Tibial nerve (tissue), 4 donors: ENCODE measurements around the gene KRTAP24-1. TPM values are rescaled to one million over a fixed set of nuclear protein-coding genes. Genes with fewer than 3 reads are reported as not detected.

Source experiments
- DNase-seq, 2 donors: peaks; one replicate each; pipeline ENCODE4 v3.0.0-alpha.2; 2019; ENCODE audit warnings: low spot score in 2 of 2
- H3K27ac ChIP-seq, 4 donors: fragments of 200-600 bp; sonication (generic) in 3 of 4; one replicate each; pipeline ENCODE4 v1.5.1; 2017 to 2019; ENCODE audit warnings: mild to moderate bottlenecking in 1 of 4
- H3K27me3 ChIP-seq, 2 donors: fragments of 200-600 bp; sonication (generic) in 1 of 2; one replicate each; pipeline versions ENCODE4 v1.5.1 to v1.6.0; 2017 to 2019
- H3K36me3 ChIP-seq, 3 donors: fragments of 200-600 bp; sonication (generic); one replicate each; pipeline ENCODE4 v1.5.1; 2018 to 2019
- H3K4me1 ChIP-seq, 4 donors: fragments of 200-600 bp; sonication (generic) in 3 of 4; one replicate each; pipeline ENCODE4 v1.5.1; 2017 to 2019
- H3K4me3 ChIP-seq, 4 donors: fragments of 200-600 bp; sonication (generic) in 3 of 4; one replicate each; pipeline ENCODE4 v1.5.1; 2017 to 2019; ENCODE audit warnings: mild to moderate bottlenecking in 1 of 4, moderate library complexity in 1 of 4
- H3K9me3 ChIP-seq, 4 donors: fragments of 200-600 bp; sonication (generic) in 3 of 4; one replicate each; pipeline ENCODE4 v1.5.1; 2017 to 2019
- CTCF ChIP-seq, 5 experiments: fragments of 200-600 bp in 3 of 5; fragments of 450-650 bp in 2 of 5; sonication (generic) in 3 of 5; IDR thresholded peaks; one replicate each; pipeline ENCODE4 v1.5.1; 2016 to 2019; ENCODE audit warnings: antibody characterized with exemption in 5 of 5, mild to moderate bottlenecking in 3 of 5, moderate library complexity in 2 of 5
- EP300 ChIP-seq, 2 donors: sonication (generic); formaldehyde crosslinking; IDR thresholded peaks; one replicate each; pipeline ENCODE4 v1.6.1; 2017; ENCODE audit warnings: antibody characterized with exemption in 2 of 2, mild to moderate bottlenecking in 1 of 2
- POLR2A ChIP-seq, 2 donors: fragments of 450-650 bp; IDR thresholded peaks; one replicate each; pipeline ENCODE4 v1.6.1; 2017; ENCODE audit warnings: antibody characterized with exemption in 2 of 2, mild to moderate bottlenecking in 2 of 2, moderate library complexity in 2 of 2
- WGBS, 2 donors: methylation state at CpG; one replicate each; pipeline ENCODE4 v1.1.5; 2018; 5-methylcytosine and 5-hydroxymethylcytosine counted together
- total RNA-seq, 4 donors: library from RNA; depleted of rRNA; stranded (reverse); fragments of >200 nt; gene quantifications; one replicate each; pipeline ENCODE4 v1.1.0, GENCODE V29; 2016

Gene KRTAP24-1
- total RNA-seq, result not detected

- WGBS, 2 donors, result 50 to 65% methylated on average over 3 of the region's 3 CpGs
- no peaks in the 10 kb centered on the region for H3K27me3 ChIP-seq
- TF ChIP-seq EP300 (IDR thresholded peaks at IDR 0.05) (no peak), POLR2A (IDR thresholded peaks at IDR 0.05) (no peak), CTCF (IDR thresholded peaks at IDR 0.05) (no peak)
Measured at GRCh38 chr21:30282850-30283249, at the start of gene KRTAP24-1. Gene KRTAP24-1, minus strand, starts transcription at chr21:30282950. Its CDS starts 18 bp downstream, at chr21:30282932.

GRCh38 chr21:30329203-30329875 is 46.6 kb upstream of the KRTAP24-1 start:
- no peaks in the 10 kb centered on the region for H3K4me1 ChIP-seq
- no peaks in the 10 kb centered on the region for H3K27me3 ChIP-seq
- peaks cover 0 to 16% (median 0%) of the 10 kb centered on the region in 4 donors for H3K9me3 ChIP-seq
- H3K36me3 ChIP-seq, result no peaks in the 10 kb centered on the region
- no peak overlapping the region for H3K27ac ChIP-seq
- no peak overlapping the region for H3K4me3 ChIP-seq
- 86 to 92% methylated on average over 4 of the region's 4 CpGs for WGBS, 2 donors
- no peak for DNase-seq
- no peak for TF ChIP-seq EP300 (IDR thresholded peaks at IDR 0.05)
- no peak for TF ChIP-seq CTCF (IDR thresholded peaks at IDR 0.05)

More at GRCh38 chr21:30282850-30283249, at the start of gene KRTAP24-1:
- Histone ChIP-seq H3K36me3 (no peaks in the 10 kb centered on the region), H3K4me1 (no peaks in the 10 kb centered on the region), H3K27ac (no peak within 1 kb of the TSS), H3K9me3 (peaks cover 0 to 3% (median 0%) of the 10 kb centered on the region in 4 donors), H3K4me3 (no peak within 1 kb of the TSS)
- no peak for DNase-seq

- no peak for TF ChIP-seq POLR2A (IDR thresholded peaks at IDR 0.05)
- no peak for TF ChIP-seq EP300 (IDR thresholded peaks at IDR 0.05)
- no peak for TF ChIP-seq CTCF (IDR thresholded peaks at IDR 0.05)
- Histone ChIP-seq H3K4me3 (no peak overlapping the region), H3K36me3 (no peaks in the 10 kb centered on the region), H3K27ac (no peak overlapping the region), H3K4me1 (no peaks in the 10 kb centered on the region), H3K27me3 (no peaks in the 10 kb centered on the region), H3K9me3 (peaks cover 0 to 16% (median 0%) of the 10 kb centered on the region in 4 donors)
- DNase-seq, result no peak
Measured at GRCh38 chr21:30326390-30326789, 43.6 kb upstream of the KRTAP24-1 start.

DNA sequence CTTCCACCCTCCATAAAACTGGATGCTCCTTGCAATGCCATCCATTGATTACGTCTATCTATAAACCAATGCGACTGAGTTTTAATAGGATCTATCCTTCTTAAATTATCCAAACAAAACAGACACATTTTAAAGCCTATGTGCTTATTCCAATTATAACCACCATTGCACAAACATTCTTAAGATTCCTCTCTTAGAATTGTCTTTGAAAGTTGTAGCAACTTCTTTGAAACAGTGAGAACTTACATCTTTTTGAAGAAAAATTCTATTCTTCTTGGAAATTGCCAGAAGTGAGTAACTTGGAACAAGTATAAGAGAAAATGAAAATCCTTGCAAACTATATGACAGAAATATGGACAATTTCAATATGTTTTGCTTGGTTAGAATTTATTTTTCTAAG is 37.5 kb upstream of the KRTAP24-1 start, which contains the start of gene KRTAP26-1:
Gene KRTAP26-1 (minus strand): TSS at position 101 of the 400 bp plus-strand sequence. CDS start 280 bp downstream, outside the sequence.
- Histone ChIP-seq H3K27ac (no peak within 1 kb of the TSS), H3K4me3 (no peak within 1 kb of the TSS), H3K4me1 (no peaks in the 10 kb centered on the region), H3K9me3 (no peaks in the 10 kb centered on the region), H3K27me3 (no peaks in the 10 kb centered on the region), H3K36me3 (no peaks in the 10 kb centered on the region)
- 86 to 89% methylated on average over 2 of the region's 2 CpGs for WGBS, 2 donors
- no peak for DNase-seq
- TF ChIP-seq CTCF (IDR thresholded peaks at IDR 0.05) (no peak), POLR2A (IDR thresholded peaks at IDR 0.05) (no peak), EP300 (IDR thresholded peaks at IDR 0.05) (no peak)

DNA sequence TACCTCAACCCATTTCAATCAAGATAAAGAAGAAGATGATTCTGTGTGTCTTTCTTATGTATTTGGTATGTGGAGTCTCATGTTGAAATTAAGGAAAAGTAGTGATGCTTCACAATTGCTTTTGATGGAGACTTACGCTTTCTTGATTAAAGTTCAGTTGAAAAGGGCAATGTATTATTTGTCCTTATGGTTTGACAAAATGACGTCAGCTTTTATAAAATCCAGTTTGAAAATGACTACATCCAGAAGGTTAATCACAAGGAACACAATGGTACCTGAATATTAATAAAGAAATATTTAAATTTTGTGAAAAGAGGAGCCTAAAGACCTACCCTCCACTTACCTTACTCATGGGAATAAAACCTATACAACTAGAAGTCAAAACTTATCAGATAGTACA is 33.0 kb upstream of the KRTAP24-1 start:
- no peaks in the 10 kb centered on the region for H3K27me3 ChIP-seq
- H3K4me3 ChIP-seq, result no peak overlapping the region
- H3K9me3 ChIP-seq, result no peaks in the 10 kb centered on the region
- 89 to 92% methylated on average over 2 of the region's 2 CpGs for WGBS, 2 donors
- TF ChIP-seq CTCF (IDR thresholded peaks at IDR 0.05) (no peak), POLR2A (IDR thresholded peaks at IDR 0.05) (no peak), EP300 (IDR thresholded peaks at IDR 0.05) (no peak)
- H3K4me1 ChIP-seq, result no peaks in the 10 kb centered on the region
- no peaks in the 10 kb centered on the region for H3K36me3 ChIP-seq
- H3K27ac ChIP-seq, result no peak overlapping the region
- DNase-seq, result no peak
